GM13976 (cell line): ENCODE results near the gene EXOC6B.

Experiments used
- DNase-seq: peaks from one replicate; pipeline ENCODE4 v3.0.0; 2012; ENCODE audit warnings: low spot score
- CTCF ChIP-seq: IDR thresholded peaks from 2 replicates; pipeline ENCODE4 v1.5.1; 2012; ENCODE audit warnings: borderline replicate concordance, mild to moderate bottlenecking; ENCODE audit not compliant: insufficient read depth; ENCODE audit errors: extremely low read depth, missing control alignments, control extremely low read depth
- in situ Hi-C: fragments of 300-500 bp; cut with MboI; formaldehyde crosslinking; loops from one replicate; pipeline ENCODE4 v1.12.0; 2022; ENCODE audit warnings: low sequenced_read_pairs, mixed read lengths, inconsistent platforms; ENCODE audit not compliant: unreplicated experiment

Gene EXOC6B

GRCh38 chr2:72710418-72711152 is 115.2 kb downstream of the EXOC6B start:
- in situ Hi-C loops, result no loop called here
- no peak for TF ChIP-seq CTCF
- no peak for DNase-seq

- no peak for DNase-seq
- in situ Hi-C loops, result no loop called here
- no peak for TF ChIP-seq CTCF
Observed at GRCh38 chr2:72708236-72708635, 117.6 kb downstream of the EXOC6B start.

GRCh38 chr2:72698300-72698699 is 127.5 kb downstream of the EXOC6B start:
- in situ Hi-C loops, result no loop called here
- DNase-seq, result no peak
- no peak for TF ChIP-seq CTCF

- no peak for DNase-seq
- TF ChIP-seq CTCF, result no peak
- in situ Hi-C loops, result no loop called here
Observed at GRCh38 chr2:72696559-72696958, 129.3 kb downstream of the EXOC6B start.

GRCh38 chr2:72695676-72696075 is 130.2 kb downstream of the EXOC6B start:
- no peak for TF ChIP-seq CTCF
- in situ Hi-C loops, result no loop called here
- DNase-seq, result no peak

GRCh38 chr2:72694715-72695496 is 130.9 kb downstream of the EXOC6B start:
- in situ Hi-C loops, result no loop called here
- TF ChIP-seq CTCF, result no peak
- no peak for DNase-seq
